DMS153 (cell line): ENCODE data around the gene TRIM8.
"Not testable (repeated sequence)": the region's sequence is repeated elsewhere in the genome, so short reads cannot be mapped to it uniquely, and the experiment has no call there.

ENCODE experiments used
- DNase-seq: peaks from one replicate; lab custom pipeline; 2025; lab: John Stamatoyannopoulos, UW

Gene TRIM8

DNA sequence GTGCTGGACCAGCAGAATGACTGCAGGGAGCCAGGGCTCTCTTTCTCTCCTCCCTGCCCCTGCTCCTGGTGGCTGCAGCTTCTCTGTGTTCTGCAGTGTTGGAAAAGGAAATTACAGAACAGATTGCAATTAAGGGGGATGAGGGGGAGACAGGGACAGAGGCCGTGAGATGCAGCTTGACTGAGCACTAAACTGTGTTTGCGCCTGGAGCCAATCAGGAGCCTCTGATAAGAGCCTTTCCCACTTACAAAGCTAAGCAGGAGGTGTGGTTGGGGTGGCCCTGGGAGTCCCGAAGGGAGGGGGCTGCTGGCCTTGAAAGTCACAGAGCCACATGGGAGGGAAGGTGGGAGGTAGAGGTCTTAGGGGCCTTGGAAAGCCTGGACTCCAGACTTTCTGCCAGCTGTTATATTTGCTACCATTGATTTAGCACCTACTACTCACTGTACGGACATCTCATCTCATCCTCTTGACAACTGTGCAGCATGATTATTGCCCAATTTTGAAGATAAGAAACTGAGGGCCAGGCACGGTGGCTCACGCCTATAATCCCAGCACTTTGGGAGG is 26.7 kb downstream of the TRIM8 start:
- DNase-seq: no peak

DNA sequence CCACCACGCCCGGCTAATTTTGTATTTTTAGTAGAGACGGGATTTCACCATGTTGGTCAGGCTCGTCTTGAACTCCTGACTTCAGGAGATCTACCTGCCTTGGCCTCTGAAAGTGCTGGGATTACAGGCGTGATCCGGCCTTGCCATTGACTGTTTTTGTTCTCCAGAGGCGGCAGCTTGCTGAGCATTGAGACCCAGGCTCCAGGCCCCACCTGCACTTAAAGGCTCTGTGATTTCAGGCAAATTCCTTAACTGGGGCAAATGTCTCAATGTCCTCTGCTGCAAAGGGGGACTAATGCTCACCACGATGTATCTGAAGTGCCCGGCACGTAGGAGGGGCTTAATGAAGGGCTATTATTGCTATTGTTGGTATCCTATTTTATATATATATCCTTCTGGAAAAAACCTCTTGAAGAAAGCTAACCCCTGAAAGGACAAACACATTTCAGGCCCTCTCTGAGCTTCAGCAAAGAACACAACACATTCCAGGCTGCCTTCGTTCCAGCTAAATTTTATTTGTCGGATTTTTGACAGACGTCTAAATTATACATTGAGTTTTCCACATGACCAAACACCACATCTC is 29.0 kb downstream of the TRIM8 start:
- DNase-seq: no peak

DNA sequence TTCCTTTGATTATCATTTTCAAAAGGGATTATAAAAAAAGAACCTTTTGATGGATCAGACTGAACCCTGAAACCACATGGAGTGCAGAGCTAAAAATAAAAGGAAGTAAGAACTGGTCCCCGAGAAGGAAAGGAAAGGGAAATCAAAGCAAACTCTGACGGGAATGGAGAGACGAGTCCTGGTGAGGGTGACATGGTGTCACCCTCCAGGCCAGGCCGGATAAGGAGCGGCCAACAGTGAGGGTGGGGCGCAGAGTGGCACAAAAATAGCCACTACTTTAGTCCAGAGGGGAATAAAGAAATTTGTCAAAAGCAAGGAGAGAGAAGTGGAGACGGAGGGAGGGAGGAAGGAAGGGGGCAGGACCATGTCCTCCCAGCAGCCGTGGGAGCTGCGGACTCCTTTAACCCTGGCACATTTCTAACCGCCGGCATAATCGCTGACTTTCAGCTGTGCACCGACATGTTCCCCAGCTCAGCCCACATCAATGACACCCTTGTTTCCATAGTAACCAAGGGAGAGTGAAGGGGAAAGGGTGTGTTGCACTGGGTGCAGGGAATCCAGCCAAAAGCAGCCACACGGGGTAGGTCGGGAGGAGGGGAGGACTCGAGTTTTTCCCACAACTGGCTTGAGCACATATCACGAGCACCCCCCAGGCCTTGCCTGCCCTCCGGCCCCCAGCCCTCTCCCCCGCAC is 29.7 kb downstream of the TRIM8 start:
- DNase-seq: peak; percentile 61

- DNase-seq: no peak
Measured at GRCh38 chr10:102674566-102674965, 30.3 kb downstream of the TRIM8 start.

DNA sequence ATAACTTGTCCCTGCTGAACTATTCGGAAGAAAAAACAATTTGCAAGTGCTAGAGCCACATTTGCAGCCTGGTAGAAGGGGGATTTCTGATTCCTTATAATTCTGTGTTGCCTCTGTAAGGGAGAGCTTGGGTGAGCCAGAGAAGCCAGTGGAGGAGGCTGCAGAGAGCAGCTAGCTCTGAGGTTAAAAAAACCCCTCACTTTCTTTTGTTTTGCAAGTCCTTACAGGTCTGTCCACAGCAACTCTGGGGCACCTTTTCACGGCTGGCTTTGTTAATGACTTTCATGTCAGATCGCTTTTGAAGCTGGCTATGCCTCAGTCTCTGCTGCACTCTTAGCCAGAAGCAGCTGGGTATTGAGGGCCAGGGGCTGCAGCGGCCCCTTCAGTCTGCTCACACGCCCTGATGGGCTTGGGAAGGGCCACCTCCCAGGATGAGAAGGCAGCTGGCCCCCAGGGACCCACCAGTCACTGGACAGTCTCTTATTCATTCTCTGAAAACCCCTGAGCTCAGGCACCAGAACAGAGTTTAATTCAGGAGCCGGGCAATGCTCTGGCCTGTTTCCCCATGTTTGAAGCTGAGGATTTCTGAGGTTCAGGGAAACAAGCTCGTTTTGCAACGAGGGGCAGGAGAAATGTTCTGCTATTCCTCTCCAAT is 30.9 kb downstream of the TRIM8 start:
- no peak for DNase-seq

DNA sequence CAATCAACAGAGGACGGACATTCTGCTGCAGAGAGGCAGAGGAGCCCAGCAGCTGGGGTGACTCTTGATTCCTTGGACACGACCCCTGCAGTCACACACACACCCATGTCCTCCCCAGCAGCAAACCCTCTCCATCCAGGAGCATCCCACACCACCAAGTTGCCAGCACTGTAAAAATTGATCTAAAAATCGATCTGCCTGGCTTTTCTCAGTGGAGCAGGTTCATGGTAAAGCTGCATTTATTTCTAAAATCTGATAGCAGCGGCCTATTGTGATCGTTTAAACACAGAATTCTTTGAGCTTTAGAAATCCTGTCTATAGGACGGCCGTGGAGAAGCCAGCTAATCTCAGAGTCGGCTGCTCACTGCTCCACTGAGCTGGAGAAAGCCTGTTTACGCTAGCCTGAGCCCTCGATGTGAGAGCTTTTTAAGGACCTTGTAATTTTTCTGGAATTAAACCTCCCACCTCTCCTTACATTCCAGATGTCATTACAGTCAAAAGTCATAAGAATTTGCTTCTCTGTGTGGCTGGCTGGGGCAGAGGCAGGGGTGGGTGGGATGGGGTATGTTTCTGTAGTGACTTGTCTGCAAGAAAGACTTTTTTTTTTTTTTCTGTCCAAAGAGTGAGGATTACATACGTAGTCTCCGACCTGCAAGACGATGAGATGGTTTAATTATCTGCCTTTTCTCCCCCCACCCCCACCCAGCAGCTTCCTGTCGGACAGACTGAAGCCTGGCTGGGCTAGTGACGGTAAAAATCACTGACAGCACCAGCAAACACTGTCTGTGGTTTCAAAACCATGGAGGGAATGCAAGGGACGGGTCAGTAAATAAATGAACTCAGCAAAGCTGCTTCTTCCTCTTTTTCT is 31.6 kb downstream of the TRIM8 start:
- DNase-seq: no peak

- no peak for DNase-seq
Measured at GRCh38 chr10:102676534-102677315, 32.4 kb downstream of the TRIM8 start.

GRCh38 chr10:102677331-102678067 is 33.2 kb downstream of the TRIM8 start:
- DNase-seq: no peak

DNA sequence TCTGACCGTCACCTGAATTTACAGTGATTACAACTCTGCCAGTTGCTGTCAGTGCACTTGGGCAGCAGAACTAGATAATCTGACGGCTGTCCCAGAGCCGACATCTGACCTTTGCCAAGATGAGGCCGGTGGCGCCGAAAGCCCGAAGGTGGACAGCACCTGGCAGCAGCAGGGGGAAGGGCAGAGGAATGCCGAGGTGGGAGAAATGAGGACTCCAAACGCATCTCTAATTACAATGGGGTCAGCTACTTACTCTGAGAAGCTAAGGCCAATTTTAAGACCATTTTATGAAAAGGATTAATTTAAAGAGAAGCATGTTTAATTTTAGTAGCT is 33.8 kb downstream of the TRIM8 start:
- no peak for DNase-seq

GRCh38 chr10:102678842-102679289 is 34.6 kb downstream of the TRIM8 start:
- peak; percentile 88 for DNase-seq

DNA sequence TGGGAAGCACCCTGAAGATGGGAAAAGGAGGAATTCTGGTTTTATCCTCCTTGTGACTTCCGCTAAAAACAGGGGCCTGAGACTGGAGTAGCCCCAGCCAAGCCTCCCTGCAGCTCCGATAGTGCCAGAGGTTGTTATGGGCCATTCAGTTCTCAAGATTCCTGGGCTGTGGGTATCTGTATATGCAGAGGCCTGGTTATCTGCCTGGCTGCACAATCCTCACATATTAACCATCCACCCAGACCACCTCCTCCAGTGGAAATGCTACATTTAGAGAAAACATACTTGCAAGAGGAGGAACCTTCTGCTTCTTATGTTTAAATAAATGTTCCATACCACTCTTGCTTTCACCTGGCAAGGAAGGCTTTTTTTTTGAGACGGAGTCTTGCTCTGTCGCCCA is 35.3 kb downstream of the TRIM8 start:
- DNase-seq: no peak

DNA sequence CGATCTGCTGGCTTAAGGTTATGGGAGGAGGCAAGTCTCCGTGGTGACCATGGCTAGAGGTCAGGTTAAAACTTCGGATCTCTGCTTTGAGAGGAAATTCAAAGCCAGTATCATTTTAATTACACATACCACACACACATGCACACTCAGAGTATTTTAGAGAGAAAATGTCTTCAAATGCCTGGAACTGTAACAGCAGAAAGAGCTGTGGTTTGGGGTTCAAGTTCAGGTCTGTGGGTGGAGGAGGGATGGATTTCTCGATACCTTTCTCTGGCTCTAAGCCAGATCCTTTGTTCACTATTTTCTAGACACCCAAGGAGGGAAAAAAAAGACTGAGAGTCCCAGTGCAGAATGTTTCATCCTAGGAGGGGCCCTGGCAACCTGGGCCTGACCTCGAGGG is 37.4 kb downstream of the TRIM8 start:
- no peak for DNase-seq

GRCh38 chr10:102682416-102682815 is 38.1 kb downstream of the TRIM8 start:
- no peak for DNase-seq

DNA sequence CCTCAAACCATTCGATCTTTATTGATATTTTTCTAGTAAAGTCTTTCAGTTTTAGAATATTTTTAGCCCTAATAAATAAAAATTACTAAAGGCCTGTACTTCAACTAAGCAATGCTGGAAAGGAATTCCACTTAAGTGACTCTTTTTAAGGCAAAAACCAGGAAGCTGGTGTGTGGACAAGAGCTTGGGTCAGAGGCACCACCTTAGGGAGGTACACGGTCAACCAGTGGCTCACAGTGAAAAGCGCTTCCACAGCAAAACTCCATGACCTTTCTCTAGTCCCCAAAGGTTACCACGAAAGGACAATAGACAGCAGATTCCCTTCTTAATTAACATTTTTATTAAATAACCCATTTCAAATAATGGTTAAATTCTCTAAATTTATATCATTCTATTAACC is 38.7 kb downstream of the TRIM8 start:
- DNase-seq: no peak

DNA sequence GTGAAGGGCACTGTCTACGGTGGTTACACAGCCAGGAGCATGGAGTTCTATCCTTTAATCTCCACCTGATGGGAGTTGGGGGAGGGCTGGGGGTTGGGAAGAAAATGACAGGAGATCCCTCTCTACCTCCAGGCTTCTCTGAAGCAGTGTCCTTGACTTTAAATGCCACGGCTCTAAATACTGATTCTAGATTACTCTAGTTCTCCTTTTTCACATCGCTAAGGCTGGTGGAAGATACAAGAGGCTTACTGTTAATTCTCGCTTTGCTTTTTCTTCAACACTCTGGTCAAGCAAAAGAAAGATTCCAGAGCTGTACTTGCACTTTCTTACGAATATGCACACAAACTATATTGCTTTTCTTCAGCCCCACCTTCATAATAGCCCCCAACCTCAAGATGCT is 39.5 kb downstream of the TRIM8 start:
- DNase-seq: no peak

DNA sequence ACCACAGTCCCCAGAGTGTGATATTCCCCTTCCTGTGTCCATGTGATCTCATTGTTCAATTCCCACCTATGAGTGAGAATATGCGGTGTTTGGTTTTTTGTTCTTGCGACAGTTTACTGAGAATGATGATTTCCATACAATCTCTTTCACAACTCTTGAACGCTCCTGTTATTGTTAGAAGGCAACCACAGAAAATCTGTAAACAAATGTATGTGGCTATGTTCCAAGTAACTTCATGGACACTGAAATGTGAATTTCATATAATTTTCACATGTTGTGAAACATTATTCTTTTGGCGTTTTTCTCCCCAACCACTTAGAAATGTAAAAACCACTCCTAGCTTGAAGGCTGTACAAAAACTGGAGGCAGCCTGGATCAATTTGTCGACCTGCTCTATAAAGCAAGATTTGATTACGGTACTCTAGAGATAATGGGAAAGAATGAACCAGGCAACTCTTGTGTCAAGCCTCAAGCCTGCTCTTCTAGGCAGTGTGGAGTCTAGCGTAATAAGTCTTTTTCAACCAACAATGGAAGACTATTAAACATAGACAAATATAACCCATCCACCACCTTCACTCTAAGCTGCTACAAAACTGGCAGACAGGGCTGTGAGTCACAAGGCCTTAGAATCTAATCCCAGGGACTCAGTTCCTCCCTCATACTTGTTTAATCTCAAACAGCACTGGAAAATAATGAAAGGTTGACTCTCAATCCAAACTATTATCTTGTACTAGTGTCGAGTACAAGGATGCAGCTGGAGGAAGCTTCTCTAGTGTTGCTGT is 47.2 kb downstream of the TRIM8 start:
- no peak for DNase-seq

- not testable (repeated sequence) for DNase-seq
Measured at GRCh38 chr10:102695401-102695800, 51.1 kb downstream of the TRIM8 start.

- DNase-seq: no peak
Measured at GRCh38 chr10:102696736-102697135, 52.5 kb downstream of the TRIM8 start.

GRCh38 chr10:102698894-102699293 is 54.6 kb downstream of the TRIM8 start:
- no peak for DNase-seq

GRCh38 chr10:102701272-102701671 is 57.0 kb downstream of the TRIM8 start:
- DNase-seq: no peak
